H9 (cell line): ENCODE results near the gene XPR1. TPM values are rescaled to one million over a fixed set of nuclear protein-coding genes. Genes with fewer than 3 reads are reported as not detected.

Source experiments
- DNase-seq: peaks from one replicate; pipeline ENCODE4 v3.0.0-alpha.2; 2017
- H2AFZ ChIP-seq: one replicate; pipeline ENCODE4 v1.6.1; 2013; ENCODE audit warnings: mild to moderate bottlenecking, low read length, control low read depth, moderate library complexity
- H2AK5ac ChIP-seq: 2 replicates; pipeline ENCODE4 v1.6.1; 2013; ENCODE audit warnings: low read length, control low read depth, mixed read lengths; ENCODE audit not compliant: insufficient read length
- H2BK120ac ChIP-seq: one replicate; pipeline ENCODE4 v1.6.1; 2013; ENCODE audit warnings: low read depth, mild to moderate bottlenecking, low read length, control low read depth, inconsistent platforms; ENCODE audit not compliant: poor library complexity, severe bottlenecking
- H2BK12ac ChIP-seq: 2 replicates; pipeline ENCODE4 v1.6.1; 2013; ENCODE audit warnings: low read length, control low read depth, mixed read lengths, low read depth; ENCODE audit not compliant: insufficient read length
- H2BK15ac ChIP-seq: 2 replicates; pipeline ENCODE4 v1.6.1; 2013; ENCODE audit warnings: low read depth, low read length, control low read depth
- H2BK20ac ChIP-seq: one replicate; pipeline ENCODE4 v1.6.1; 2013; ENCODE audit warnings: low read depth, mild to moderate bottlenecking, low read length, control low read depth, inconsistent platforms; ENCODE audit not compliant: poor library complexity, severe bottlenecking
- H2BK5ac ChIP-seq: 2 replicates; pipeline ENCODE4 v1.6.1; 2013; ENCODE audit warnings: low read length, control low read depth, mixed read lengths; ENCODE audit not compliant: insufficient read length
- H3K14ac ChIP-seq: 2 replicates; pipeline ENCODE4 v1.6.1; 2013; ENCODE audit warnings: low read length, control low read depth; ENCODE audit not compliant: insufficient read depth
- H3K18ac ChIP-seq: 2 replicates; pipeline ENCODE4 v1.6.1; 2013; ENCODE audit warnings: low read depth, mild to moderate bottlenecking, mixed read lengths, low read length, control low read depth; ENCODE audit not compliant: insufficient read length
- H3K23ac ChIP-seq: 2 replicates; pipeline ENCODE4 v1.6.1; 2013; ENCODE audit warnings: low read length, control low read depth, mixed read lengths, low read depth; ENCODE audit not compliant: insufficient read length
- H3K23me2 ChIP-seq: 2 replicates; pipeline ENCODE4 v1.6.1; 2013; ENCODE audit warnings: low read depth, mild to moderate bottlenecking, mixed read lengths, low read length, control low read depth; ENCODE audit not compliant: insufficient read length, poor library complexity, severe bottlenecking
- H3K27ac ChIP-seq: 2 replicates; pipeline ENCODE4 v1.5.1; 2013; ENCODE audit warnings: low read length, control low read depth, mixed read lengths, low read depth; ENCODE audit not compliant: insufficient read length
- H3K27me3 ChIP-seq: 2 replicates; pipeline ENCODE4 v1.6.1; 2013; ENCODE audit warnings: low read length, control low read depth, inconsistent platforms; ENCODE audit not compliant: insufficient read depth
- H3K4ac ChIP-seq: 2 replicates; pipeline ENCODE4 v1.6.1; 2013; ENCODE audit warnings: low read depth, mild to moderate bottlenecking, control low read depth, inconsistent platforms, low read length, moderate library complexity
- H3K4me1 ChIP-seq: 2 replicates; pipeline ENCODE4 v1.6.1; 2013; ENCODE audit warnings: low read length, control low read depth, inconsistent platforms; ENCODE audit not compliant: insufficient read depth
- H3K4me2 ChIP-seq: 2 replicates; pipeline ENCODE4 v1.6.1; 2013; ENCODE audit warnings: low read length, control low read depth, mixed read lengths; ENCODE audit not compliant: insufficient read length, insufficient read depth
- H3K56ac ChIP-seq: 2 replicates; pipeline ENCODE4 v1.6.1; 2013; ENCODE audit warnings: low read depth, mild to moderate bottlenecking, mixed read lengths, low read length, control low read depth; ENCODE audit not compliant: insufficient read length
- H3K79me1 ChIP-seq: 2 replicates; pipeline ENCODE4 v1.6.1; 2013; ENCODE audit warnings: low read depth, mild to moderate bottlenecking, moderate library complexity, low read length, control low read depth, inconsistent platforms; ENCODE audit not compliant: insufficient read depth, poor library complexity, severe bottlenecking
- H3K79me2 ChIP-seq: 2 replicates; pipeline ENCODE4 v1.6.1; 2013; ENCODE audit warnings: low read length, control low read depth, inconsistent platforms; ENCODE audit not compliant: insufficient read depth
- H3K9ac ChIP-seq: 2 replicates; pipeline ENCODE4 v1.6.1; 2013; ENCODE audit warnings: low read length, control low read depth, mixed read lengths; ENCODE audit not compliant: insufficient read length; ENCODE audit errors: extremely low read depth
- H3K9me3 ChIP-seq: one replicate; pipeline ENCODE4 v1.6.1; 2013; ENCODE audit warnings: low read depth, low read length, inconsistent platforms; ENCODE audit not compliant: control insufficient read depth
- H3T11ph ChIP-seq: one replicate; pipeline ENCODE4 v1.6.1; 2013; ENCODE audit warnings: mild to moderate bottlenecking, low read length, control low read depth, inconsistent platforms
- H4K20me1 ChIP-seq: one replicate; pipeline ENCODE4 v1.6.1; 2013; ENCODE audit not compliant: control insufficient read depth, insufficient read length, insufficient read depth
- H4K5ac ChIP-seq: 2 replicates; pipeline ENCODE4 v1.6.1; 2013; ENCODE audit warnings: low read depth, mild to moderate bottlenecking, mixed read lengths, low read length, control low read depth; ENCODE audit not compliant: insufficient read length
- H4K8ac ChIP-seq: replicated peaks from 2 replicates; pipeline ENCODE4 v1.6.1; 2013; ENCODE audit warnings: low read length, control low read depth, mixed read lengths, low read depth; ENCODE audit not compliant: insufficient read length
- H4K91ac ChIP-seq: 2 replicates; pipeline ENCODE4 v1.6.1; 2013; ENCODE audit warnings: low read depth, mild to moderate bottlenecking, moderate library complexity, mixed read lengths, low read length, control low read depth; ENCODE audit not compliant: insufficient read length
- H3K27ac Mint-ChIP-seq, 3 experiments: 2 replicates in 2 of 3; 3 replicates in 1 of 3; pipeline ENCODE4 v1.8.0; 2020 to 2021; ENCODE audit warnings: mixed read lengths in 3 of 3, mild to moderate bottlenecking in 1 of 3, moderate library complexity in 1 of 3
- H3K27me3 Mint-ChIP-seq: 2 replicates; pipeline ENCODE4 v1.8.0; 2021; ENCODE audit warnings: low read depth, mild to moderate bottlenecking, moderate library complexity, mixed read lengths
- H3K36me3 Mint-ChIP-seq, 3 experiments: 2 replicates in 2 of 3; 3 replicates in 1 of 3; pipeline ENCODE4 v1.8.0; 2020 to 2021; ENCODE audit warnings: low read depth in 3 of 3, mixed read lengths in 3 of 3; ENCODE audit not compliant: insufficient read depth in 1 of 3
- H3K4me1 Mint-ChIP-seq, 2 experiments: 2 replicates each; pipeline ENCODE4 v1.8.0; 2020; ENCODE audit warnings: mixed read lengths in 2 of 2
- H3K4me3 Mint-ChIP-seq, 2 experiments: 2 replicates in 1 of 2; 3 replicates in 1 of 2; pipeline ENCODE4 v1.8.0; 2020 to 2021; ENCODE audit warnings: mild to moderate bottlenecking in 2 of 2, mixed read lengths in 2 of 2, moderate library complexity in 1 of 2
- H3K9me3 Mint-ChIP-seq, 2 experiments: 2 replicates in 1 of 2; 3 replicates in 1 of 2; pipeline ENCODE4 v1.8.0; 2020; ENCODE audit warnings: mild to moderate bottlenecking in 2 of 2, mixed read lengths in 2 of 2, moderate library complexity in 1 of 2
- CTCF ChIP-seq: fragments of 200-600 bp; sonication (generic); conservative IDR thresholded peaks from 3 replicates; pipeline ENCODE4 v1.8.0; 2021; ENCODE audit warnings: antibody characterized with exemption, mild to moderate bottlenecking
- WGBS: extraction: QIAGEN DNeasy Blood & Tissue Kit; methylation state at CpG from one replicate; pipeline ENCODE4 v1.1.7; 2013; ENCODE audit warnings: missing lambda C conversion rate, low lambda C conversion rate, mixed read lengths; ENCODE audit not compliant: insufficient read length; ENCODE audit errors: extremely low coverage; 5-methylcytosine and 5-hydroxymethylcytosine counted together
- total RNA-seq: library from RNA; stranded (reverse); gene quantifications from 2 replicates; pipeline ENCODE4 v1.2.1, GENCODE V29; 2021

XPR1 gene
- total RNA-seq, 1 experiment from 2014 or later = 34.1 TPM

GRCh38 chr1:180620581-180620980 lies 11.2 kb upstream of the XPR1 start:
- no peaks in the 10 kb centered on the region for H3K27me3 Mint-ChIP-seq
- H3K23ac ChIP-seq = no peak overlapping the region
- peaks cover 4% of the 10 kb centered on the region for H3K4me1 ChIP-seq
- no peak overlapping the region for H2BK15ac ChIP-seq
- H4K5ac ChIP-seq = no peak overlapping the region
- no peak overlapping the region for H4K8ac ChIP-seq
- H4K91ac ChIP-seq = no peak overlapping the region
- H2AFZ ChIP-seq = no peak overlapping the region
- no peak overlapping the region for H3K4me3 Mint-ChIP-seq
- no peak overlapping the region for H2BK12ac ChIP-seq
- no peak overlapping the region for H2BK20ac ChIP-seq
- H3K4me1 Mint-ChIP-seq = peaks cover 3 to 4% of the 10 kb centered on the region in 2 experiments; a peak in 3 of 4 replicates
- no peaks in the 10 kb centered on the region for H3K79me1 ChIP-seq
- H3K27ac ChIP-seq = no peak overlapping the region
- no peak overlapping the region for H2AK5ac ChIP-seq
- no peak overlapping the region for H3K4me2 ChIP-seq
- H3K9me3 ChIP-seq = no peaks in the 10 kb centered on the region
- no peaks in the 10 kb centered on the region for H3K23me2 ChIP-seq
- H3K27ac Mint-ChIP-seq = no peak overlapping the region
- H3K18ac ChIP-seq = no peak overlapping the region
- no peak overlapping the region for H3K14ac ChIP-seq
- no peaks in the 10 kb centered on the region for H3K36me3 Mint-ChIP-seq
- H3K9ac ChIP-seq = no peak overlapping the region
- H2BK120ac ChIP-seq = no peak overlapping the region
- no peak for DNase-seq
- H3K4ac ChIP-seq = no peak overlapping the region
- H3K27me3 ChIP-seq = no peaks in the 10 kb centered on the region; the same call in 1 of the 2 replicates
- H2BK5ac ChIP-seq = no peak overlapping the region
- no peak overlapping the region for H3T11ph ChIP-seq
- no peak overlapping the region for H3K56ac ChIP-seq
- no peak for TF ChIP-seq CTCF
- no CpG with 5 or more reads among the region's 4 CpGs for WGBS
- no peaks in the 10 kb centered on the region for H4K20me1 ChIP-seq
- no peaks in the 10 kb centered on the region for H3K9me3 Mint-ChIP-seq
- no peaks in the 10 kb centered on the region for H3K79me2 ChIP-seq
